H1 (cell line): ENCODE results near the gene AKIRIN1. TPM values are rescaled to one million over a fixed set of nuclear protein-coding genes. Genes with fewer than 3 reads are reported as not detected.

ENCODE experiments used
- CTCF ChIA-PET: fragments of 300-600 bp; sonication (Branson Sonifier 250); formaldehyde crosslinking; loops from one replicate; lab custom pipeline; 2021; ENCODE audit not compliant: partially characterized antibody; lab: Charles Lee
- POLR2A ChIA-PET: fragments of 300-600 bp; sonication (Branson Sonifier 250); formaldehyde crosslinking; loops from one replicate; lab custom pipeline; 2021; ENCODE audit warnings: inconsistent platforms; ENCODE audit not compliant: partially characterized antibody; lab: Charles Lee
- DNase-seq, 2 experiments: peaks; one replicate each; pipeline versions ENCODE4 v3.0.0 to v3.0.0-alpha.2; 2010 to 2022; ENCODE audit warnings: low spot score in 2 of 2, low read depth in 1 of 2, mixed read lengths in 1 of 2
- FAIRE-seq: peaks from 2 replicates; lab custom pipeline; 2011; peaks lifted over from hg19 to GRCh38; lab: Jason Lieb, UNC
- H2AFZ ChIP-seq: 2 replicates; pipeline ENCODE4 v1.8.1; 2012; ENCODE audit warnings: low read length, inconsistent platforms
- H2AK5ac ChIP-seq: 2 replicates; pipeline ENCODE4 v1.6.1; 2013; ENCODE audit warnings: low read depth, low read length
- H2BK120ac ChIP-seq: replicated peaks from 2 replicates; pipeline ENCODE3; 2013; ENCODE audit warnings: low read depth, low read length, inconsistent platforms
- H2BK12ac ChIP-seq: 2 replicates; pipeline ENCODE4 v1.6.1; 2013; ENCODE audit warnings: low read depth, low read length
- H2BK15ac ChIP-seq: 2 replicates; pipeline ENCODE4 v1.6.1; 2013; ENCODE audit warnings: low read length
- H2BK20ac ChIP-seq: 2 replicates; pipeline ENCODE4 v1.6.1; 2013; ENCODE audit warnings: low read length
- H2BK5ac ChIP-seq: 2 replicates; pipeline ENCODE4 v1.6.1; 2013; ENCODE audit warnings: low read depth, low read length
- H3K14ac ChIP-seq: 2 replicates; pipeline ENCODE4 v1.6.1; 2013; ENCODE audit warnings: inconsistent platforms; ENCODE audit not compliant: insufficient read length
- H3K18ac ChIP-seq: 2 replicates; pipeline ENCODE4 v1.6.1; 2013; ENCODE audit warnings: low read length; ENCODE audit errors: extremely low read depth
- H3K23ac ChIP-seq: 2 replicates; pipeline ENCODE4 v1.6.1; 2013; ENCODE audit warnings: inconsistent platforms; ENCODE audit not compliant: insufficient read length
- H3K23me2 ChIP-seq: 2 replicates; pipeline ENCODE4 v1.6.1; 2013; ENCODE audit warnings: low read depth, low read length
- H3K27ac ChIP-seq: 2 replicates; pipeline ENCODE4 v1.6.1; 2011; ENCODE audit warnings: low read depth, low read length, inconsistent platforms
- H3K27me3 ChIP-seq, 4 experiments: replicated peaks in 1 of 4; 1 replicate in 1 of 4; 2 replicates in 3 of 4; pipeline versions ENCODE4 v1.6.1 to v1.8.1; 2011 to 2013; ENCODE audit warnings: low read length in 3 of 4, mild to moderate bottlenecking in 3 of 4, inconsistent platforms in 2 of 4, mixed read lengths in 2 of 4, moderate library complexity in 1 of 4; ENCODE audit not compliant: control insufficient read depth in 3 of 4, insufficient read depth in 3 of 4; ENCODE audit errors: extremely low read depth in 1 of 4
- H3K36me3 ChIP-seq, 4 experiments: 2 replicates each; pipeline versions ENCODE4 v1.6.1 to v1.8.1; 2011 to 2013; ENCODE audit warnings: mild to moderate bottlenecking in 4 of 4, low read length in 3 of 4, moderate library complexity in 2 of 4, control low read depth in 1 of 4, inconsistent platforms in 1 of 4; ENCODE audit not compliant: insufficient read depth in 4 of 4, control insufficient read depth in 2 of 4
- H3K4ac ChIP-seq: replicated peaks from 2 replicates; pipeline ENCODE3; 2013; ENCODE audit warnings: low read length, low read depth, mixed read lengths, inconsistent platforms; ENCODE audit not compliant: insufficient read length
- H3K4me1 ChIP-seq, 4 experiments: replicated peaks in 1 of 4; 1 replicate in 1 of 4; 2 replicates in 3 of 4; pipeline versions ENCODE4 v1.6.1 to v1.8.1; 2011 to 2013; ENCODE audit warnings: low read length in 3 of 4, inconsistent platforms in 2 of 4, mixed read lengths in 1 of 4; ENCODE audit not compliant: insufficient read depth in 4 of 4, control insufficient read depth in 3 of 4
- H3K4me2 ChIP-seq, 2 experiments: 2 replicates each; pipeline versions ENCODE4 v1.6.1 to v1.8.1; 2011 to 2013; ENCODE audit warnings: low read depth in 2 of 2, low read length in 2 of 2, control low read depth in 1 of 2, inconsistent platforms in 1 of 2, mild to moderate bottlenecking in 1 of 2; ENCODE audit not compliant: insufficient read depth in 1 of 2
- H3K4me3 ChIP-seq, 4 experiments: fragments of 200-600, 300-600 bp in 1 of 4; sonication (generic), shearing (Covaris generic), sonication (Bioruptor Twin) in 1 of 4; 2 replicates each; pipeline versions ENCODE4 v1.5.1 to v1.8.1; 2011 to 2016; ENCODE audit warnings: low read length in 4 of 4, low read depth in 3 of 4, control low read depth in 2 of 4, inconsistent platforms in 2 of 4, mild to moderate bottlenecking in 2 of 4, mixed read lengths in 1 of 4, moderate library complexity in 1 of 4; ENCODE audit not compliant: insufficient read depth in 2 of 4; ENCODE audit errors: extremely low read depth in 1 of 4
- H3K56ac ChIP-seq: replicated peaks from 2 replicates; pipeline ENCODE3; 2013; ENCODE audit warnings: low read depth, mild to moderate bottlenecking, mixed read lengths, low read length, inconsistent platforms; ENCODE audit not compliant: insufficient read length
- H3K79me1 ChIP-seq: 2 replicates; pipeline ENCODE4 v1.6.1; 2013; ENCODE audit warnings: low read depth, low read length, control low read depth
- H3K79me2 ChIP-seq, 2 experiments: 2 replicates each; pipeline versions ENCODE4 v1.6.1 to v1.8.1; 2012 to 2013; ENCODE audit warnings: low read length in 2 of 2, mild to moderate bottlenecking in 2 of 2, inconsistent platforms in 1 of 2; ENCODE audit not compliant: insufficient read depth in 2 of 2, control insufficient read depth in 1 of 2
- H3K9ac ChIP-seq, 4 experiments: replicated peaks in 1 of 4; 1 replicate in 1 of 4; 2 replicates in 3 of 4; pipeline versions ENCODE4 v1.6.1 to v1.8.1; 2011 to 2013; ENCODE audit warnings: low read depth in 3 of 4, low read length in 3 of 4, control low read depth in 2 of 4, mild to moderate bottlenecking in 2 of 4, moderate library complexity in 2 of 4, inconsistent platforms in 1 of 4; ENCODE audit errors: extremely low read depth in 1 of 4
- H3K9me3 ChIP-seq, 2 experiments: 2 replicates each; pipeline versions ENCODE4 v1.6.1 to v1.8.1; 2012 to 2013; ENCODE audit warnings: mild to moderate bottlenecking in 2 of 2, moderate library complexity in 2 of 2, control low read depth in 1 of 2, inconsistent platforms in 1 of 2, low read depth in 1 of 2, low read length in 1 of 2, mixed read lengths in 1 of 2; ENCODE audit not compliant: insufficient read depth in 2 of 2
- H4K20me1 ChIP-seq, 2 experiments: replicated peaks in 1 of 2; 2 replicates each; pipeline versions ENCODE3 to v1.8.1; 2011 to 2013; ENCODE audit warnings: inconsistent platforms in 2 of 2, low read length in 2 of 2, mild to moderate bottlenecking in 1 of 2; ENCODE audit not compliant: insufficient read depth in 2 of 2, control insufficient read depth in 1 of 2
- H4K5ac ChIP-seq: 2 replicates; pipeline ENCODE4 v1.6.1; 2013; ENCODE audit warnings: low read length, low read depth, mixed read lengths, inconsistent platforms; ENCODE audit not compliant: insufficient read length
- H4K8ac ChIP-seq: 2 replicates; pipeline ENCODE4 v1.8.0; 2013; ENCODE audit warnings: mild to moderate bottlenecking, moderate library complexity, low read length, inconsistent platforms; ENCODE audit not compliant: insufficient read depth; ENCODE audit errors: extremely low read depth
- H4K91ac ChIP-seq: replicated peaks from 2 replicates; pipeline ENCODE3; 2013; ENCODE audit warnings: low read length, mixed read lengths, inconsistent platforms; ENCODE audit not compliant: insufficient read length
- BRCA1 ChIP-seq: IDR thresholded peaks from 2 replicates; pipeline ENCODE4 v1.6.1; 2012; ENCODE audit warnings: low read depth, low read length, improper control_type of control experiment
- MAX ChIP-seq: IDR thresholded peaks from 2 replicates; pipeline ENCODE4 v1.6.1; 2012; ENCODE audit warnings: inconsistent platforms
- POU5F1 ChIP-seq: IDR thresholded peaks from 2 replicates; pipeline ENCODE4 v1.6.1; 2011; ENCODE audit warnings: low read depth, mild to moderate bottlenecking, low read length, moderate library complexity
- RNF2 ChIP-seq: fragments of 200-900, 300-1000 bp; sonication (generic); IDR thresholded peaks from 2 replicates; pipeline ENCODE4 v1.7.1; 2016; ENCODE audit warnings: borderline replicate concordance, low read depth, mild to moderate bottlenecking, antibody characterized with exemption, low read length; ENCODE audit not compliant: poor library complexity, severe bottlenecking; ENCODE audit errors: missing control alignments
- WGBS, 2 experiments: shearing (Covaris generic) in 1 of 2; methylation state at CpG; one replicate each; pipeline versions ENCODE4 v1.1.6 to v1.1.7; 2013 to 2015; ENCODE audit warnings: low lambda C conversion rate in 2 of 2, mixed read lengths in 2 of 2, inconsistent platforms in 1 of 2, low coverage in 1 of 2, missing lambda C conversion rate in 1 of 2; ENCODE audit not compliant: insufficient replicate concordance in 2 of 2, insufficient coverage in 1 of 2, insufficient read length in 1 of 2; ENCODE audit errors: extremely low coverage in 1 of 2, missing lambda C conversion rate in 1 of 2; 5-methylcytosine and 5-hydroxymethylcytosine counted together
- polyA plus RNA-seq, 7 experiments: library from polyadenylated mRNA; depleted of rRNA in 3 of 7; stranded (reverse) in 5 of 7; unstranded in 2 of 7; fragments of >200 nt in 5 of 7; fragments of 200-250 nt in 2 of 7; gene quantifications; 1 replicate in 5 of 7; 2 replicates in 1 of 7; 4 replicates in 1 of 7; pipeline versions ENCODE4 v1.2.1 to v1.2.3, GENCODE V29; 2011 to 2013; ENCODE audit warnings: missing spikeins in 2 of 7, mixed read lengths in 2 of 7
- total RNA-seq: library from RNA; stranded (reverse); fragmentation: NEBNext Ultra II Directional; extraction: Animal tissue kit (Norgen Biotek cat#: 25700); gene quantifications from 2 replicates; pipeline ENCODE4 v1.2.1, GENCODE V29; 2021

AKIRIN1 gene
- total and polyA plus RNA-seq, 2 of the 8 experiments (the other 6 are each of a cell fraction or from before 2014, with no cell fraction given), result 148 to 236 TPM

- ChIA-PET CTCF (interaction anchor here (0.6 to 1.4 kb wide), 4 partner anchors 9 to 116 kb away, joined by 3 to 4 read pairs (median 4); partner anchors contain the start of gene GJA9), POLR2A (interaction anchor here (0.8 to 9.1 kb wide), 25 partner anchors 13 to 178 kb away, joined by 3 to 60 read pairs (median 4); partner anchors contain the start of genes MYCBP, NDUFS5 and RHBDL2)
- H4K8ac ChIP-seq, result no peak overlapping the region
- no peak overlapping the region for H2AK5ac ChIP-seq
- no peak overlapping the region for H3K18ac ChIP-seq
- H3K4me3 ChIP-seq, result peak overlapping the region in 1 of 4 experiments; percentile 32; a peak in 2 of 8 replicates
- no peak overlapping the region; the same call in 1 of the 2 replicates for H3K27ac ChIP-seq
- no peaks in the 10 kb centered on the region for H3K9me3 ChIP-seq
- no peak overlapping the region for H2BK20ac ChIP-seq
- FAIRE-seq, result peak; percentile 24
- H2BK120ac ChIP-seq, result no peak overlapping the region
- no peak overlapping the region for H3K4ac ChIP-seq
- peaks cover 4% of the 10 kb centered on the region; the same call in 1 of the 2 replicates for H3K23me2 ChIP-seq
- TF ChIP-seq MAX, result no peak
- TF ChIP-seq RNF2, result no peak
- no peak for TF ChIP-seq BRCA1
- TF ChIP-seq POU5F1, result no peak
- TF ChIP-seq, all 59 proteins: peak for 0
- peaks cover 0 to 30% (median 16%) of the 10 kb centered on the region in 4 experiments for H3K4me1 ChIP-seq
- no peak overlapping the region for H3K14ac ChIP-seq
- H2BK5ac ChIP-seq, result no peak overlapping the region
- H3K79me1 ChIP-seq, result no peaks in the 10 kb centered on the region; the same call in none of the 2 replicates
- no peak overlapping the region for H2BK15ac ChIP-seq
- H3K9ac ChIP-seq, result no peak overlapping the region
- H3K4me2 ChIP-seq, result peak overlapping the region; percentile 43 to 47; a peak in 3 of 4 replicates
- no peak overlapping the region for H3K56ac ChIP-seq
- H3K79me2 ChIP-seq, result peaks cover 39 to 82% of the 10 kb centered on the region in 2 experiments
- H4K91ac ChIP-seq, result no peak overlapping the region
- H2AFZ ChIP-seq, result no peak overlapping the region
- H2BK12ac ChIP-seq, result no peak overlapping the region
- 60% methylated on average over 4 of the region's 4 CpGs; no CpG with 5 or more reads in 1 of the 2 experiments for WGBS, 2 experiments
- no peak overlapping the region for H3K23ac ChIP-seq
- H3K36me3 ChIP-seq, result peaks cover 20 to 97% (median 54%) of the 10 kb centered on the region in 4 experiments
- H4K20me1 ChIP-seq, result peaks cover 32 to 34% of the 10 kb centered on the region in 2 experiments
- no peaks in the 10 kb centered on the region for H3K27me3 ChIP-seq
- no peak overlapping the region for H4K5ac ChIP-seq
- DNase-seq, result no peak
Measured at GRCh38 chr1:38997034-38997900, 6.2 kb downstream of the AKIRIN1 start.
